HepG2 (cell line): ENCODE results near the gene GRID1. TPM values are rescaled to one million over a fixed set of nuclear protein-coding genes. Genes with fewer than 3 reads are reported as not detected.
A peak's percentile ranks its signal among the peaks of the same experiment; 100 is the strongest.

Experiments
- ATAC-seq: fragments of 200-7000 bp; cut with Tn5 transposase; 3 replicates; pipeline ENCODE4 v1.9.1; 2020; ENCODE audit warnings: mild to moderate bottlenecking, moderate library complexity
- BruUV-seq: library from RNA; stranded (reverse); fragments of 400-500 nt; replicated peaks from 2 replicates; lab custom pipeline; 2021; lab: Mats Ljungman, UMichigan
- CTCF ChIA-PET: fragments of 300-600 bp; formaldehyde crosslinking; extraction: SDS; loops from one replicate; lab custom pipeline; 2021; ENCODE audit warnings: low total read pairs, inconsistent platforms, low intra/inter-chr PET ratio; lab: Yijun Ruan, JAX
- POLR2A ChIA-PET: fragments of 350-600 bp; sonication (Branson Sonifier 250); formaldehyde crosslinking; loops from one replicate; lab custom pipeline; 2020; ENCODE audit warnings: antibody characterized with exemption, inconsistent platforms; lab: Yijun Ruan, JAX
- DNase-seq: peaks from one replicate; pipeline ENCODE4 v3.0.0-alpha.2; 2015; ENCODE audit warnings: low spot score
- FAIRE-seq: peaks from 3 replicates; lab custom pipeline; 2011; peaks lifted over from hg19 to GRCh38; lab: Jason Lieb, UNC
- H2AFZ ChIP-seq: one replicate; pipeline ENCODE4 v1.6.1; 2011; ENCODE audit warnings: low read length, inconsistent platforms
- H3K27ac ChIP-seq: fragments of 300-600 bp; 3 replicates; pipeline ENCODE4 v1.8.0; 2011; ENCODE audit warnings: mixed run types, mild to moderate bottlenecking, mixed read lengths, low read length, inconsistent platforms; ENCODE audit not compliant: insufficient read depth; ENCODE audit errors: extremely low read length
- H3K27me3 ChIP-seq, 2 experiments: fragments of 200-600 bp in 1 of 2; 2 replicates in 1 of 2; 3 replicates in 1 of 2; pipeline versions ENCODE4 v1.6.0 to v1.8.0; 2011; ENCODE audit warnings: low read length in 2 of 2, mild to moderate bottlenecking in 2 of 2, moderate library complexity in 2 of 2, inconsistent platforms in 1 of 2; ENCODE audit not compliant: insufficient read depth in 2 of 2, control insufficient read depth in 1 of 2
- H3K36me3 ChIP-seq, 2 experiments: fragments of 200-600 bp in 1 of 2; replicated peaks in 1 of 2; 2 replicates in 1 of 2; 3 replicates in 1 of 2; pipeline versions ENCODE4 v1.5.1 to v1.8.0; 2011; ENCODE audit warnings: low read length in 2 of 2, inconsistent platforms in 1 of 2; ENCODE audit not compliant: insufficient read depth in 2 of 2, control insufficient read depth in 1 of 2
- H3K4me1 ChIP-seq: 2 replicates; pipeline ENCODE4 v1.5.1; 2012; ENCODE audit warnings: low read length, inconsistent platforms; ENCODE audit not compliant: insufficient read depth
- H3K4me2 ChIP-seq: 2 replicates; pipeline ENCODE4 v1.6.0; 2011; ENCODE audit warnings: low read depth, low read length, inconsistent platforms
- H3K4me3 ChIP-seq, 3 experiments: fragments of 200-600 bp in 1 of 3; sonication (generic), shearing (Covaris generic) in 1 of 3; replicated peaks in 1 of 3; 2 replicates each; pipeline ENCODE4 v1.5.1; 2011 to 2016; ENCODE audit warnings: low read length in 3 of 3, inconsistent platforms in 2 of 3, low read depth in 2 of 3, mild to moderate bottlenecking in 2 of 3, control low read depth in 1 of 3, mixed read lengths in 1 of 3; ENCODE audit not compliant: insufficient read depth in 1 of 3
- H3K79me2 ChIP-seq: one replicate; pipeline ENCODE4 v1.6.1; 2011; ENCODE audit warnings: low read length, inconsistent platforms; ENCODE audit not compliant: insufficient read depth
- H3K9ac ChIP-seq: 2 replicates; pipeline ENCODE4 v1.6.0; 2011; ENCODE audit warnings: mild to moderate bottlenecking, low read depth, low read length, inconsistent platforms; ENCODE audit not compliant: insufficient read depth
- H3K9me3 ChIP-seq: 2 replicates; pipeline ENCODE4 v1.5.1; 2012; ENCODE audit warnings: mild to moderate bottlenecking, low read length
- H4K20me1 ChIP-seq: 2 replicates; pipeline ENCODE4 v1.6.0; 2011; ENCODE audit warnings: inconsistent platforms, mild to moderate bottlenecking, low read length, moderate library complexity; ENCODE audit not compliant: insufficient read depth
- AFF4 ChIP-seq: sonication (generic); formaldehyde crosslinking; IDR thresholded peaks from 2 replicates; pipeline ENCODE4 v1.4.0; 2020; ENCODE audit warnings: missing genetic modification reagents
- BCL6 ChIP-seq: IDR thresholded peaks from 2 replicates; pipeline ENCODE4 v1.6.1; 2016; ENCODE audit warnings: missing genetic modification reagents, missing compliant biosample characterization
- BRF2 ChIP-seq: sonication (generic); formaldehyde crosslinking; IDR thresholded peaks from 2 replicates; pipeline ENCODE4 v1.8.1; 2022; ENCODE audit warnings: mild to moderate bottlenecking, missing genetic modification reagents
- KLF12 ChIP-seq: sonication (generic); formaldehyde crosslinking; IDR thresholded peaks from 2 replicates; pipeline ENCODE4 v1.4.0; 2020; ENCODE audit warnings: missing genetic modification reagents, borderline replicate concordance
- LCORL ChIP-seq, 2 experiments: fragments of 450-650 bp in 1 of 2; sonication (generic) in 1 of 2; formaldehyde crosslinking in 1 of 2; IDR thresholded peaks; 2 replicates each; pipeline versions ENCODE4 v1.5.0 to v1.6.1; 2017 to 2020; ENCODE audit warnings: antibody characterized with exemption in 1 of 2, missing genetic modification reagents in 1 of 2
- ZKSCAN5 ChIP-seq: sonication (generic); formaldehyde crosslinking; IDR thresholded peaks from 2 replicates; pipeline ENCODE4 v1.5.1; 2020; ENCODE audit warnings: mild to moderate bottlenecking, missing genetic modification reagents
- ZNF225 ChIP-seq: sonication (generic); formaldehyde crosslinking; IDR thresholded peaks from 2 replicates; pipeline ENCODE4 v1.4.0; 2020; ENCODE audit warnings: mild to moderate bottlenecking, missing genetic modification reagents
- ZNF674 ChIP-seq: sonication (generic); formaldehyde crosslinking; IDR thresholded peaks from 2 replicates; pipeline ENCODE4 v1.5.0; 2020; ENCODE audit warnings: low read depth, mild to moderate bottlenecking, missing genetic modification reagents
- WGBS: methylation state at CpG from one replicate; pipeline ENCODE4 v1.1.6; 2017; ENCODE audit warnings: low lambda C conversion rate; 5-methylcytosine and 5-hydroxymethylcytosine counted together
- in situ Hi-C: cut with HindIII; loops from 2 replicates; pipeline ENCODE4 v1.10.0; 2017; ENCODE audit warnings: low pct_unique_long_range_greater_than_20kb; ENCODE audit not compliant: extremely low pct_ligation_motif_present
- intact Hi-C: fragments of 100-400 bp; cut with micrococcal nuclease; formaldehyde crosslinking; loops from one replicate; pipeline ENCODE4 v1.10.0; 2022; ENCODE audit not compliant: unreplicated experiment
- polyA plus RNA-seq, 8 experiments: library from polyadenylated mRNA; depleted of rRNA in 3 of 8; stranded (reverse) in 7 of 8; unstranded in 1 of 8; fragments of >200 nt; fragmentation: Illumina TruSeq in 4 of 8; extraction: Trizol in 4 of 8; gene quantifications; 2 replicates each; pipeline versions ENCODE4 v1.2.1 to v1.2.3, GENCODE V29; 2011 to 2016; ENCODE audit warnings: low read depth in 4 of 8, missing spikeins in 1 of 8, mixed read lengths in 1 of 8; ENCODE audit not compliant: insufficient read depth in 1 of 8
- total RNA-seq, 5 experiments: library from RNA; depleted of rRNA; stranded (reverse); fragments of >200 nt; fragmentation: Illumina TruSeq; extraction: Trizol; gene quantifications; 2 replicates each; pipeline ENCODE4 v1.2.3, GENCODE V29; 2016; ENCODE audit warnings: low read depth in 1 of 5

The GRID1 gene
- total and polyA plus RNA-seq, 2 of the 13 experiments (the other 11 are each of a cell fraction or from before 2014, with no cell fraction given), result 0.05 TPM; not detected in 1

- TF ChIP-seq KLF12 (no peak), BCL6 (CRISPR knock-in tag) (no peak), BRF2 (no peak), ZNF225 (CRISPR knock-in tag) (no peak), ZKSCAN5 (no peak), AFF4 (CRISPR knock-in tag) (no peak)
- TF ChIP-seq, all 625 proteins: peak for 0
Observed at GRCh38 chr10:85619832-85620231, 746.8 kb downstream of the GRID1 start (continued).

GRCh38 chr10:85618841-85619240 is 747.8 kb downstream of the GRID1 start:
- Histone ChIP-seq H3K4me2 (no peak overlapping the region), H4K20me1 (no peaks in the 10 kb centered on the region), H3K79me2 (no peaks in the 10 kb centered on the region), H3K9me3 (no peaks in the 10 kb centered on the region), H3K27me3 (no peaks in the 10 kb centered on the region), H3K9ac (no peak overlapping the region), H3K4me3 (no peak overlapping the region), H3K36me3 (no peaks in the 10 kb centered on the region), H3K27ac (no peak overlapping the region), H2AFZ (no peak overlapping the region), H3K4me1 (no peaks in the 10 kb centered on the region)
- intact Hi-C loops, result no loop called here
- in situ Hi-C loops, result no loop called here
- WGBS, result 0% methylated on average over 1 of the region's 3 CpGs
- ChIA-PET CTCF (no interaction called here), POLR2A (no interaction called here)
- no peak for DNase-seq
- TF ChIP-seq LCORL (IDR thresholded peaks at IDR 0.05) (peak; percentile 49; the same call in 1 of the 2 replicates), LCORL (CRISPR knock-in tag; IDR thresholded peaks at IDR 0.05) (no peak), ZNF674 (CRISPR knock-in tag) (no peak)
- no peak for FAIRE-seq
- ATAC-seq, result no peak
- BruUV-seq, result no TSS peak
